Inferior parietal cortex (tissue), 1 donor: ENCODE measurements around the gene NOL4L.

ENCODE experiments used
- DNase-seq: peaks from one replicate; pipeline ENCODE4 v3.0.0-alpha.2; 2016; ENCODE audit errors: extremely low spot score

NOL4L gene

DNA sequence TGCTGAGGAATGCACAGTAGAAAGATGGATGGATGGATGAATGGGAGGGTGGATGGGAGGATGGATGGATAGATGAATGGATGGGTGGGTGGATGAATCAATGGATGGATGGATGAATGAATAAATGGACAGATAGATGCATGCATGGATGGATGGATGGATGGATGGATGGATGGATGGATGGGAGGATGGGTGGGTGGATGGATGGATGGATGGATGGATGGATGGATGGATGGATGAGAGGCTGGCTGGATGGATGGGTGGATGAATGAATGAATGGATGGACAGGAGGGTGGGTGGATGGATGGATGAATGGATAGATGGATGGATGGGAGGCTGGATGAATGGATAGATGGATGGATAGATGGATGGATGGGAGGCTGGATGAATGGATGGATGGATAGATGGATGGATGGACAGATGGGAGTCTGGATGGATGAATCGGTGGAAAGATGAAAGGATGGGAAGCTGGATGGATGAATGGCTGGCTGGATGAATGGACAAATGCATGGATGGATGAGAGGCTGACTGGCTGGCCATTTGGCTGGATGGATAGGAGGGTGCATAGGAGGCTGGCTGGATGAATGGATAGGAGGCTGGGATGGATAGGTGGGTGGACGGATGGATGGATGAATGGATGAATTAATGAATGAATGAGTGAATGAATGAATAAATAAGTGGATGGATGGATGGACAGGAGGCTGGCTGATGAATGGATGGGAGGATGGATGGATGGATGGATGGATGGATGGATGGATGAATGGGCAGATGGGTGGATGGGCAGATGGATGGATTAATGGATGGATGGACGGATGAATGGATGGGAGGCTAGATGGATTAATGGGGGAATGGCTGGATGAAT is 28.3 kb upstream of the NOL4L start:
- DNase-seq, result no peak

DNA sequence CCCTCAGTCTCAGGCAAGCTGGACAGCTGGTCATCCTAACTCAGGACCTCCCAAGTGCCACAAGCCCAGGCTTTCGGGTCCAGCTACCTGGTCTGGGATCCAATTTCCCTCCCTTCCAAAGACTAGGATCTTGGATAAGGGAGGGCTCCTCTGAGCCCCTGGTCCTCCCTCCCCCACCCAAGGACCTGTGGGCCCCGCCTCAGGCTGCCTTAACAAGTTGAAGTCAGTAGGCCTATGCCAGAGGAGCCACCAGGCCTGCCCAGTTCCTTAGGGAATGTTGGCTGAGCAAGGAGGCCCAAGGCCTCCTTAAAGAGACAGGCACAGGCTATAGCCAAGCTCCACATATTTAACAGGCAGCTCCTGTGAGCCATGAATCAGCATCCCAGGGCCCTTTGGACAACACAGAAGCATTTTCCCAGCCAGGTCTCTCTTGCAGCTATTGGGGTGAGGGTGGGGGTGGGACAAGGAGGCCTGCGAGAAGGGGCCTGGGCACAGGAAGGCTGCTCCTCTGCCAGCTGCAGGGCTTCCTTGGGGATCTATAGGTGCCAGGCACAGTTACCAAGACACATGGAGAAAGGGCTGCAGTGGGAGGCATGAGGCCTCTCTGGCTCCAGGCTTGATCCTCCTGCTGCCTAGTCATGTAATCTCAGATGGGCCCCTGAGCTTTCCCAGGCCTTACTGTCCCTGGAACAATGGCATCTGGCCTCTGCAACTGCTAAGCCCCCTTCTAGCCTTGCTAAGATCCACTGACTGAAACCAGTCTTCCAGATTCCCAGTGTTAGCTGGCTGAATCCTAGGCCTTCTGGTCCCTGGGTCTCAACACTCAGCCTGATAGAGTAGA is 27.4 kb upstream of the NOL4L start:
- DNase-seq, result no peak

DNA sequence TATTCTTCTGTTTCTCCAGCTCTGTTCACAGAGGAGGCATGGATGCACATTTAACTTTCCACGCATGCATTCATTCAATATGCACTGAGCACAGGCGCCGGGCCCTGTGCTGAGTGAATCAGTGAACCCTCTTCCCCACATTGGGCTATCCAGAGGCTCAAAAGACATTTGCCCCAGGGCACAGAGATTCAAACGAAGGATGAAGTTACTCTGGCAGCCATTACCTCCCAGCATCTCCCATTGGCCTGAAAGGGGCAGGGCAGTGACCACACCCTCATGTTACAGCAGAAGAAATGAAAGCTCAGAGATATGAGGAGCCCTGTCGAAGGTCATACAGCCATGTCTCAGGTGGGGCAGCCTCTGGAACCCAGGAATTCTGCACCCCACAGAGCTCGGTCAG is 26.7 kb upstream of the NOL4L start:
- DNase-seq, result no peak

GRCh38 chr20:32611286-32611685 is 26.2 kb upstream of the NOL4L start:
- DNase-seq, result no peak

DNA sequence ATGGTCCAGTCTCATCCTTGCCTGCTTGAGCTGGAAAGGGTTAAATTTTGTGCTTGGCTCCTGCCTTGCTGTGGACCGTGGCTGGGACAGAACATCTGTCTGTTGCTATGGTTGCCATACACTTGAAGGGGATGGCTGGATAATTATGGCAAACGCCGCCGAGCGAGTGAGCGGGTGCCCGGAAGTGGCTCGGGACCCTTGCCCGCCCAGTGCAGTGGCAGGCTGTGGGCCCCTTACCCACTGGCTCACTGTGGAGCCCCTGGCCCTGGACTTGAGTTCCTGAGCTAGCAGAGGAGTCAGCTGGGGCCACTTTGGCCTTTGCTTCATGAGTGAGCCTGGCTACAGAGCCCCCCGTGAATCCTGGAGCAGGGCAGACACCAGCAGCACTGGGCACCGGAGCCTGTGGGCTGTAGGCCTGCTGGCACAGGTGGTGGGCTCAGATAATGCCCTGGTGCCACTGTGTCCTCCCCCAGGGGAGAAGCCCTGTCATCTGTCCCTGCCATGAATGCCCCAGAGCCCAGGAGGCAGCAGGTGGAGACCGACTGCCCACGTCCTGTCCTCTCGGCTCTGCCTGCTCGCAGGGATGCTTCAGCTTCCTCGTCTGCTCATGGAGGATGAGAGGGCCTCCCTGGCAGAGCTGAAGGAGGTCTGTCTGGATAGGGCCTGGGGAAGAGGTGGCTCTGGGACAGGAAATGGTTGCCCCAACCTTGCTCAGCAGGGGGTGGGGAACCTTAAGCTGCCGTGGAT is 25.5 kb upstream of the NOL4L start:
- DNase-seq, result no peak

DNA sequence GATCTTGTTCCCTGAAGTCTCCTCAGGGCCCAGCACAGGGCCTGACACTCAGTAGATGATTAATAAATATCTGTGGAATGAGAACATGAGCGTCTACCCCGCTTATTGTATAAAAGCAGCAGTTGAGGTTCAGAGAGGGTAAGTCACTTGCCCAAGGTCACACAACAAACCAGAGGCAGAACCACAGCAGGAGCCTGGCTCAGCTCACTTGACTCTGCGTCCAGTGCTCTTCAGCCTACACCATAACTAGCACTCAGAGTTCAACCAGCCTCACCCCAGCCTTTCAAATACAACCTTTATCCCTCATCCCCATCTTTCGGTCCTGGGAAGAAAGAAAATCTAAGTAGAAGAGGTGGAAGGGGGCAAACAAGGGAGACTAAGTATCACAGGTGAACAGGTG is 24.9 kb upstream of the NOL4L start:
- DNase-seq, result no peak

DNA sequence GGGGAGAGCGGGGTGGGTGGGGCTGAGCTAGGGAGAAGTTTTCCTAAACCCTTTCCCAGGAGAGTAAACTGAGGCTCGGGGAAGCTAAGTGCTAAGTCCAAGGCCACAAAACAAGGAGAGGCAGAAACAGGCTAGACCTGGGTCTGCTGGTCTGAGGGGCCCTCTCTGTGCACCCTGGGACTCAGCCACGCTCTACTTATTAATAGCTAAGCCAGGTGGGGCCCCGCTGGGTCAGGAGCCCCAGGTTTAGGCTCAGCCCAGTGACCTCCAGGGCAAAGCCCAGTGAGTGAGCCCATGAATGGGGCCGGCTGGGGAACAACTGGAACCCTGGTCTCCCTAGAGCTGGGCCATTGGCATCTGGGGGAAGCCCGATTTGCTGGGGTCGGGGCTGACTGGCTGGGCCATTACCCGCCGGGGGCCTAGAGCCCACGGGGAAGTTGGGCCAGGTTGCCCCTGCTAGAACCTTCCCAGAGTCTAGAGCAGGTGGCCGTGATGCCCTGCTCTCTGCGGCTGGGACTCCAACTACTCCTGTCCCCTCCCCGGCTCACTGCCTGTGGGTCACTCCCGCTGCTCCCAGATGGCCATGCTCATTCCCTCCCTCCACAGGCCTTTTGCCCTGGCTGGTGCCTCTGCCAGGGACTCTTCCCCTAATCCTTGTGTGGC is 24.1 kb upstream of the NOL4L start:
- DNase-seq, result no peak

- DNase-seq, result no peak
Measured at GRCh38 chr20:32608664-32609015, 23.5 kb upstream of the NOL4L start.

DNA sequence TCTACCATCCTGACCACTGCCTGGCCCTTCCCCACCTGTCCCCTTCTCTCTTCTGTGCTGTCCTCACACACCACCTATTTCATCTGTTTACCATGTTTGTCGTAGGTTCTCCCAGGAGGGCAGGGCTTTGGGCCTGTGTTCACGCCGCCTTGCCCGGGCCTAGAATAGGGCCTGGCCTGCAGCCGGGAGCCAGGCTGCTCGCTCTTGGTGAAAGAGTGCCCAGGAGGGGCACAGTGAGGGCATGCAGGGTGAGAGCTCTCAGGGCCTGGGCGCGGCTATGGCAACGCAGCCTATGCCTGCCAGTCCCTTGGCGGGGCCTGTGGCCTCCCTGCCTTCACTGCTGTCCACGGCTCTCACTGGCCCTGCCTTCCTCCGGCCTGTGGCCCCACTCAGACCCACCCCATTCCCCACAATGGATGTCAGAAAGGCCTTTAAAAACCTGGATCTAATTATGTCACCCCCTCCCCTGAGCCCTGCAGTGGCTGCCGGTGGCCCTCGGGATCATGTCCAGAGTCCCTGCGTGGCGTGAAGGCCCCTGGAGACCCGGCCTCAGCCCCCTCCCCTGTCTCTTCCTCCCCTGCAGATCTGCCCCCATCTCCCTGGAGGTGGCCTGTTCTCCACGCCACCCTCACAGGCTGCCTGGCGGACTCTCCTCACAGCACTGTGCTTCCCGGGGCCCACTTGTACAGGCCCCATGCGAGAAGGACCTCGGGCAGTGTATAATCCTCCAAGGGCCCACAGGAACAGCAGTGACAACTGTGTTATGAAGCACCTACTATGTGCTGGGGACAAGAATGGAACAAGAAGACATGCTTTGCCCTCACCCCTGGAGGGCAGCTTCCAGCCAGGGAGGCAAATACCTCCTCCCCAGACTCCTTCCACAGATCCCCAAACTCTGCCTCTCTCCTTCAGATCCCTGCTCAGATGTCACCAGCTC is 22.9 kb upstream of the NOL4L start:
- DNase-seq, result no peak

- DNase-seq, result no peak
Measured at GRCh38 chr20:32607324-32607723, 22.2 kb upstream of the NOL4L start.

DNA sequence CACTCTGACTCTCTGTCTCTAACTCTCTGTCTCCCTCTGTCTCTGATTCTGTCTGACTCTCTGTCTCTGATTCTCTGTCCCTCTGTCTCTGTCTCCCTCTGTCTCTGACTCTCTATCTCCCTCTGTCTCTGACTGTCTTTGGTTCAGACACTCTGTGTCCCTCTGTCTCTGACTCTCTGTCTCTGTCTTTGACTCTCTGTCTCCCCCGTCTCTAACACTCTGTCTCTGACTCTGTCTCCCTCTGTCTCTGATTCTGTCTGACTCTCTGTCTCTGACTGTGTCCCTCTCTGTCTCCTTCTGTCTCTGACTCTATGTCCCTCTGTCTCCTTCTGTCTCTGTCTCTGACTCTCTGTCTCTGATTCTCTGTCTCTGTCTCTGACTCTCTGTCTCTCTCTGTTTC is 21.7 kb upstream of the NOL4L start:
- no peak for DNase-seq

GRCh38 chr20:32606107-32606506 is 21.0 kb upstream of the NOL4L start:
- DNase-seq, result no peak

DNA sequence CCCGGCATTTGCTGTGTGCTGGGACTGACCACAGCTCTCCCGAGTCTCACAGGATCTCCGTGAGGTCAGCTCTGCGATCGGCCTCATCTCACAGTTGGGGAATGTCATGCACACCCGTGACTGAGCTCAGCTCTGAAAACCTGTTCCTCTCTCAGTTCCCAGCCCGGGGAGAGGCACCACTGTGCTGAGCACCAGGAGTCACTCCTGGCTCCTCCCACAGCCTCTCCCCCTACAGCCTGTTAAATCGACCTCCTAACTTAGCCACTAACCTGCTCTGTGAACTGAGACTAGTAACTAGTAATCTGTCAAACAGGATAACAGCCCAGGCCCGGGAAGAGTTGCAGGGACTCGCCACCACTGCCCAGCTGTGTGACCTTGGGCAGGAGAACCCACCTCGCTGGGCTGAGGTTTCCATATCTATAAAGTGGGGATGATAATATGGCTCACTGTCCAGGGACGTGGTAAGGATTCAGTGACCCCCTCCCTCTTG is 20.1 kb upstream of the NOL4L start:
- DNase-seq, result no peak

GRCh38 chr20:32603046-32603726 is 18.1 kb upstream of the NOL4L start:
- no peak for DNase-seq

GRCh38 chr20:32602273-32602672 is 17.1 kb upstream of the NOL4L start:
- no peak for DNase-seq

- no peak for DNase-seq
Measured at GRCh38 chr20:32600681-32601237, 15.6 kb upstream of the NOL4L start.

DNA sequence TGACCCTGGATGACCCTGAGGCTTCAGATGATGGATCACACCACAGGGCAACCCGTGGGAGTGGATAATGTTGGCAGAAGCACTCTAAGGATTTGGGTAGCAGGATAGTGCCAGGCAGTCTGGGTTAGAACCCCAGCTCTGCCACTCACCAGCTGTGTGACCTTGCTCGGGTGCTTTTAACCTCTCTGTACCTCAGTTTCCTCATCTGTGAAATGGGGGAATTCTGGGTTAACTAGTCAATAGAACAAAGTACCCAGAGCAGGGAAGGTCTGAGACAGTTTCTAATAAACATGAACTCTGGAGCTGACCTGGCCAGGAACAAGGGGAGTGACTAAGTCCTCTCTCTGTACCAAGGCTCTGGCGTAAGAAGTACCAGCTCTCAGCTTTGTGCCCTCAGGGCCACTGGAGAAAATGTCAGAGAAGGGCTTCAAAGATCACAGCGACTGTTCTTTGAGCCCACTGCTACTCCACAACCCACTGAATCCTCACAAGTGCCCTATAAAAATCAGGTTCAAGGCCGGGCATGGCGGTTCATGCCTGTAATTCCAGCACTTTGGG is 14.7 kb upstream of the NOL4L start:
- no peak for DNase-seq

- DNase-seq, result no peak
Measured at GRCh38 chr20:32598606-32599005, 13.5 kb upstream of the NOL4L start.

GRCh38 chr20:32597714-32598113 is 12.6 kb upstream of the NOL4L start:
- no peak for DNase-seq
